PC-3 (cell line): ENCODE data around the gene DNM3.

Experiments used
- CTCF ChIP-seq: fragments of 300-600 bp; sonication (generic); conservative IDR thresholded peaks from 2 replicates; pipeline ENCODE4 v1.5.1; 2017; ENCODE audit warnings: antibody characterized with exemption, low read depth, mild to moderate bottlenecking, low read length
- EZH2 ChIP-seq: fragments of 300-600 bp; sonication (generic); IDR thresholded peaks from one replicate; pipeline ENCODE4 v1.6.1; 2017; ENCODE audit warnings: antibody characterized with exemption, mild to moderate bottlenecking, low read length; ENCODE audit not compliant: unreplicated experiment
- EZH2phosphoT487 ChIP-seq: fragments of 300-600 bp; sonication (generic); IDR thresholded peaks from 2 replicates; pipeline ENCODE4 v1.6.1; 2018; ENCODE audit warnings: mild to moderate bottlenecking, antibody characterized with exemption, low read length, borderline replicate concordance

- no peak for TF ChIP-seq EZH2
- TF ChIP-seq CTCF, result no peak
- no peak for TF ChIP-seq EZH2phosphoT487
These were observed 42.1 kb upstream of the DNM3 start for GRCh38 chr1:171799166-171799565.
